Upper lobe of left lung (tissue), 4 donors: ENCODE results near the gene CMKLR1.

Experiments
- EP300 ChIP-seq, 4 donors: sonication (generic); formaldehyde crosslinking; IDR thresholded peaks; one replicate each; pipeline ENCODE4 v1.5.1; 2017; ENCODE audit warnings: antibody characterized with exemption in 4 of 4, control low read depth in 2 of 4
- POLR2A ChIP-seq, 4 donors: fragments of 450-650 bp; IDR thresholded peaks; one replicate each; pipeline ENCODE4 v1.5.1; 2016 to 2017; ENCODE audit warnings: antibody characterized with exemption in 4 of 4, mild to moderate bottlenecking in 2 of 4
- TF ChIP-seq, protein P1 (sequence below), 6 experiments: fragments of 450-650 bp in 4 of 6; fragments of 200-600 bp in 2 of 6; sonication (generic) in 2 of 6; IDR thresholded peaks; one replicate each; pipeline ENCODE4 v1.5.1; 2016 to 2019; ENCODE audit warnings: antibody characterized with exemption in 6 of 6

DNA sequence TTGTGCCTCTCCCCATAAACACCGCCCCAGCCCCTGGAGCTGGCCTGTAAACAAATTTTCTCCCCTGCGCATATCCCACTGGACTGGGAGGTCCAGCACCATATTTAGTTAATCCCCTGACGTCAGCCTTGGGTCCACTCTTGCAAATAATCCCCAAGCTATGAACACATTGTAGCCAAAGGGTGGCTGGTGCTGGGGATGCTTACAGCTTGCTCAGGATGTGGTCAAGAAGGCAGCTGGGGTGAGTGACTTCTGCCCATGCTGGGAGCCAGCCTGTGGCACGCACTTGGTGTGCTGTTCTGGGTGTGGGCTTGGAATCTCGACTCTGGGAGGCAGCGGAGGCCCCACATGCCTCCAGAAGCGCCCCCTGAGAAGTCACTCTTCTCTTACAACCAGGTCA lies 32.1 kb downstream of the CMKLR1 start:
- TF ChIP-seq, protein P1, sequence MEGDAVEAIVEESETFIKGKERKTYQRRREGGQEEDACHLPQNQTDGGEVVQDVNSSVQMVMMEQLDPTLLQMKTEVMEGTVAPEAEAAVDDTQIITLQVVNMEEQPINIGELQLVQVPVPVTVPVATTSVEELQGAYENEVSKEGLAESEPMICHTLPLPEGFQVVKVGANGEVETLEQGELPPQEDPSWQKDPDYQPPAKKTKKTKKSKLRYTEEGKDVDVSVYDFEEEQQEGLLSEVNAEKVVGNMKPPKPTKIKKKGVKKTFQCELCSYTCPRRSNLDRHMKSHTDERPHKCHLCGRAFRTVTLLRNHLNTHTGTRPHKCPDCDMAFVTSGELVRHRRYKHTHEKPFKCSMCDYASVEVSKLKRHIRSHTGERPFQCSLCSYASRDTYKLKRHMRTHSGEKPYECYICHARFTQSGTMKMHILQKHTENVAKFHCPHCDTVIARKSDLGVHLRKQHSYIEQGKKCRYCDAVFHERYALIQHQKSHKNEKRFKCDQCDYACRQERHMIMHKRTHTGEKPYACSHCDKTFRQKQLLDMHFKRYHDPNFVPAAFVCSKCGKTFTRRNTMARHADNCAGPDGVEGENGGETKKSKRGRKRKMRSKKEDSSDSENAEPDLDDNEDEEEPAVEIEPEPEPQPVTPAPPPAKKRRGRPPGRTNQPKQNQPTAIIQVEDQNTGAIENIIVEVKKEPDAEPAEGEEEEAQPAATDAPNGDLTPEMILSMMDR (IDR thresholded peaks at IDR 0.05) = no peak
- no peak for TF ChIP-seq POLR2A (IDR thresholded peaks at IDR 0.05)
- no peak for TF ChIP-seq EP300 (IDR thresholded peaks at IDR 0.05)
